HG02840 (cell line): ENCODE results near the gene OR10G7.
"Not testable (repeated sequence)": the region's sequence is repeated elsewhere in the genome, so short reads cannot be mapped to it uniquely, and the experiment has no call there.

ENCODE experiments used
- ATAC-seq: cut with Tn5 transposase; IDR thresholded peaks from one replicate; pipeline ENCODE4 v1.9.1; 2021; ENCODE audit warnings: mild to moderate bottlenecking, moderate library complexity, moderate number of reproducible peaks; ENCODE audit not compliant: unreplicated experiment, low FRiP score

Gene OR10G7

GRCh38 chr11:124050748-124051147 lies 9.6 kb upstream of the OR10G7 start:
- ATAC-seq: no peak

- ATAC-seq: no peak
Observed at GRCh38 chr11:124043420-124043819, 2.3 kb upstream of the OR10G7 start.

- no peak for ATAC-seq
Observed at GRCh38 chr11:124039557-124039956, 1.6 kb downstream of the OR10G7 start.

GRCh38 chr11:124036666-124037065 lies 4.5 kb downstream of the OR10G7 start:
- no peak for ATAC-seq

- no peak for ATAC-seq
Observed at GRCh38 chr11:124026498-124026897, 14.6 kb downstream of the OR10G7 start, which contains the start of gene OR10G8. Gene OR10G8, plus strand, starts transcription at chr11:124026798. Its CDS starts 2,825 bp downstream, at chr11:124029623.

GRCh38 chr11:124015837-124016236 lies 25.3 kb downstream of the OR10G7 start:
- ATAC-seq: not testable (repeated sequence)

GRCh38 chr11:124012697-124013096 lies 28.4 kb downstream of the OR10G7 start, which contains the start of gene OR10G4:
Gene OR10G4, plus strand, starts transcription at chr11:124012997. Its CDS starts 2,578 bp downstream, at chr11:124015575.
- no peak for ATAC-seq

- ATAC-seq: no peak
Observed at GRCh38 chr11:123995119-123995518, 46.0 kb downstream of the OR10G7 start, which contains the start of gene OR10G6. Gene OR10G6, minus strand, starts transcription at chr11:123995161. Its CDS starts 0 bp downstream, at chr11:123995161.
